Sciatic nerve (tissue), 2 donors: ENCODE data around the gene SLC34A1. TPM values are rescaled to one million over a fixed set of nuclear protein-coding genes. Genes with fewer than 3 reads are reported as not detected.

Experiments
- ATAC-seq: fragments of 200-7000 bp; cut with Tn5 transposase; one replicate; pipeline ENCODE4 v1.9.1; 2020; ENCODE audit warnings: mild to moderate bottlenecking, moderate library complexity
- DNase-seq: peaks from one replicate; pipeline ENCODE4 v3.0.0-alpha.2; 2020; ENCODE audit warnings: low spot score
- intact Hi-C: fragments of 100-400 bp; cut with DNase I; formaldehyde crosslinking; loops from one replicate; pipeline ENCODE4 v1.14.2; 2022
- total RNA-seq: library from RNA; stranded (reverse); fragmentation: NEBNext Ultra II Directional; extraction: Animal tissue kit (Norgen Biotek cat#: 25700); gene quantifications from one replicate; pipeline ENCODE4 v1.2.1, GENCODE V29; 2021
- donor health status: DM: no; HTN: no; CAD: no.
- donor health status: DM: no; HTN: no; CAD: no.

Gene SLC34A1
- total RNA-seq, 1 donor from 2014 or later = not detected

DNA sequence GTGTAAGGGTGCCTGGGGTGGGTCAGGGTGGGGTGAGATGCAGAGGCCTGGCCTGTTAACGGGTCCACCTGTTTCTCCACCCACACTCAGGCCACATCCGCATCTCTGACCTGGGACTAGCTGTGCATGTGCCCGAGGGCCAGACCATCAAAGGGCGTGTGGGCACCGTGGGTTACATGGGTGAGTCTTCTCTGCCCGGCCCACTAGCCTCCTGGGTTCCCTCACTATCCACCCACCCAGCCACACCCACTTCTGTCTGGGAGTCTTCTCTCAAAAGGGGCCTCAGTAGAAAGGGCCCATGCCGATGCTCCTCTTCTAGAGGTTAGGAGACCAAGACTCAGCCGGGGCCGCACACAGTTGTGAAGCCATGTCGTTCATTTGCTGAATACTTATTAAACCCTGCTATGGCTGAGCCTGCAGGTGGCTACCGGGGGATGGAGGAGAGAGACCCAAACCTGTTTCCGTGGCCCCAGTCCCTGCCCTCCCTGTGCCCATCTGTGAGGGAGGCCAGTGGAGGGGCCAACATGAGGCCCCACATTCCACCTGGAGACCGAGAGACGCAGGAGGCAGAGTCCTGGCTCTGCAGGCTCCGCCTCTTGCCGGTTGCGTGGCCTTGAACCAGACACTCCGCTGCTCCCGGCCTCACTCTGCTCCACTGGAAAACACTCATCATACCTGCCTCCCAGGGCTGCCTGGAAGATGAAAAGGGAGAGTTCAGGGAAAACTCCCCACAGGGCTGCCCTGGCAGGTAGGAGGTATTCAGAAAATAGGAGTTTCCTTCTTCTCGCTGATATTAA, 50.9 kb downstream of the SLC34A1 start:
- DNase-seq (no peak), ATAC-seq (no peak)
- intact Hi-C loops = no loop called here

DNA sequence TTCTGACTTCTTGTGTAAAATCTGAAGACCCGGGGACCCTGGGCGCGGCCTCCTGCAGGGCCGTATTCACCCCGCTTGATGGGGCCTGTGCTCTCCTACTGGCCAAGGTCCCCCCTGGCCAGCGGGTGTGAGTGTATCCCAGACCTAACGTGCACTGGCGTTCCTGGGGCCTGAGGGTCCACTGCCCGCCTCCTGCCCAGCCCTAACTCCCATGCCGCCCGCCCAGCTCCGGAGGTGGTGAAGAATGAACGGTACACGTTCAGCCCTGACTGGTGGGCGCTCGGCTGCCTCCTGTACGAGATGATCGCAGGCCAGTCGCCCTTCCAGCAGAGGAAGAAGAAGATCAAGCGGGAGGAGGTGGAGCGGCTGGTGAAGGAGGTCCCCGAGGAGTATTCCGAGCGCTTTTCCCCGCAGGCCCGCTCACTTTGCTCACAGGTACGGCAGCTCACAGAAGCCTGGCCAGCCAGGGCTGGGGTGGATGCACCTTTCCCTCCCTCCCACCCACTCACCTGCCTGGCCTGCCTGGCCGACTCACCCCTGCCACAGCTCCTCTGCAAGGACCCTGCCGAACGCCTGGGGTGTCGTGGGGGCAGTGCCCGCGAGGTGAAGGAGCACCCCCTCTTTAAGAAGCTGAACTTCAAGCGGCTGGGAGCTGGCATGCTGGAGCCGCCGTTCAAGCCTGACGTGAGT, 51.8 kb downstream of the SLC34A1 start:
- intact Hi-C loops = no loop called here
- no peak for DNase-seq
- ATAC-seq = no peak

DNA sequence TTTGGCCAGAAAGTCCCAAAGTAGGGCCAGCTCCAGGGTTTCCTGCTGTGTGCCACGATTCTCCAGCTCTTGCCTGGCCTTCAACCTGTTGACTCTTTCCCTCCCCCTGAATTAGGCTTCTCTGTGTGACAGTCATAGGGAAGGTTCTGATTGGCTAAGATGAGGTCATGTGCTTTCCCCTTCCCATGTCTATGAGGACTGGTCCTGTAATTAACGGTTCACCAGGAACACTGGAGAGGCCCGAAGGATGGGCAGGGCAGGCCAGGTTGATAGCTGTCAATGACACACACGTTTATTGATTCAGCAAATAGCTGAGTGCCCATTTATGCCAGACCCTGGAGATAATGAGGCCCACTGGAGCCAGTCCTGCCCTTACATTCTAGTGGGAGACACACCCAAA, 53.4 kb downstream of the SLC34A1 start:
- intact Hi-C loops = no loop called here
- DNase-seq (no peak), ATAC-seq (no peak)

DNA sequence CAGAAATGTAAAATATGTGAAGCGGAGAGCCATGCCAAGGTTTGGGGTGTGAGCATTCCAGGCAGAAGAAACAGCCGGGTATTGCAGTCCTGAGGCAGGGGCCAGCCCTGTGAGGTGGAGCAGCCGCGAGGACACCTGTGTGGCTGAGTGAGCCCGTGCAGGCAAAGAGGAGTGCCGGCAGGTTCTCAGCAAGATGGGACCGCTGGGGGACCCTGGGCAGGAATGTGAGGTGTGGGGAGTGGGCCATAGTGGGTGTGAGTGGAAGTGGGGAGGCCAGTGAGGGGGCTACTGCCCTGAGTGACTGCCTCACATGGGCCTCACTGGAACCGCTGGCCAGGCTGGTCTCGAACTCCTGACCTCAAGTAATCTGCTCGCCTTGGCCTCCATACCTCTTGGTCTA, 54.2 kb downstream of the SLC34A1 start:
- ATAC-seq (no peak), DNase-seq (no peak)
- intact Hi-C loops = no loop called here

DNA sequence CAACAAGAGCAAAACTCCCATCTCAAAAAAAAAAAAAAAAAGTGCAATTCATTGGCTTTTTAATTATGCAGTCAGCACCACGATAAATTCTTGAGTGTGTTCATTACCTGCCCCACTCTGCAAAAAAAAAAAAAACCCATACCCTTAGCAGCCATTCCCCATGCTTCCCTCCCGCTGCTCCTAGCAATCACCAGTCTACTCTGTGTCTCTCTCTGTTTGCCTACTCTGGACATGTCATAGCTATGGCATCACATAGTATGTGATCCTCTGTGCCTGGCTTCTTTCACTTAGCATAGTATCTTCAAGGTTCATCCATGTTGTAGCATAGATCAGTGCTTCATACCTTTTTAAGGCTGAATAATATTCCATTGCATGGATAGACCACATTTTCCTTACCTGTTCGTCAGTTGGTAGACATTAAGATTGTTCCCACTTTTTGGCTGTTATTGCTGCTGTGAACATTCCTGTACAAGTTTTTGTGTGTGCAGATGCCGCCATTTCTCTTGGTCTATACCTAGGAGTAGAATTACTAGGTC, 55.4 kb downstream of the SLC34A1 start:
- intact Hi-C loops = no loop called here
- no peak for ATAC-seq
- no peak for DNase-seq

DNA sequence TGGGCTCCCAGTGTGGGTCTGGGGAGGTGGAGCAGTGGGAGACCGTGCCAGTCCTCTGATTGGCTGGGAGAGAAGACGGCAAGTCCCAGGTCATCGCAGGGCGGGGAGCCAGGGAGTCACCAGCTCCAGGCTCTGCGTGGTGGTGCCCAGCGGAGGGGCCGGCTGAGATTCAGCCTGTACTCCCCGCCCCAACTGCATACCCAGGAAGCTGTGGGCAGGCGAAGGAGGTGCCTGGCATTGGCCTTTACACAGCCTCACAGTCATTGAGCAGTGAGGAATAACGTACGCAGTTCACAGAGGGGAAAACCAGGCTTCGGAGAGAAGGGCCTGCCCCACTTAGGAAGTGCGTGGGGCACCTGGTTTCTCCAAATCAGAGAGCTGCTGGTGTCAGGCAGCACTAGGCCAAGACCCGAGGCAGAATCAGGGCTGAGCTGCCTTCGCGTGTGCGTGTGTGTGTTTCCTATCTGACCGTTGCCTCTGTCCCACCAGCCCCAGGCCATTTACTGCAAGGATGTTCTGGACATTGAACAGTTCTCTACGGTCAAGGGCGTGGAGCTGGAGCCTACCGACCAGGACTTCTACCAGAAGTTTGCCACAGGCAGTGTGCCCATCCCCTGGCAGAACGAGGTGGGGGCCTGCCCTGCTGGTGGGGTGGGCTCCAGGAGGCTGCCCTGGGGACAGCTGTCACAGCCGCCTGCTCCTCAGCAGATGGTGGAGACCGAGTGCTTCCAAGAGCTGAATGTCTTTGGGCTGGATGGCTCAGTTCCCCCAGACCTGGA, 56.2 kb downstream of the SLC34A1 start:
- ATAC-seq (peak; percentile 42), DNase-seq (no peak)
- intact Hi-C loops = no loop called here

DNA sequence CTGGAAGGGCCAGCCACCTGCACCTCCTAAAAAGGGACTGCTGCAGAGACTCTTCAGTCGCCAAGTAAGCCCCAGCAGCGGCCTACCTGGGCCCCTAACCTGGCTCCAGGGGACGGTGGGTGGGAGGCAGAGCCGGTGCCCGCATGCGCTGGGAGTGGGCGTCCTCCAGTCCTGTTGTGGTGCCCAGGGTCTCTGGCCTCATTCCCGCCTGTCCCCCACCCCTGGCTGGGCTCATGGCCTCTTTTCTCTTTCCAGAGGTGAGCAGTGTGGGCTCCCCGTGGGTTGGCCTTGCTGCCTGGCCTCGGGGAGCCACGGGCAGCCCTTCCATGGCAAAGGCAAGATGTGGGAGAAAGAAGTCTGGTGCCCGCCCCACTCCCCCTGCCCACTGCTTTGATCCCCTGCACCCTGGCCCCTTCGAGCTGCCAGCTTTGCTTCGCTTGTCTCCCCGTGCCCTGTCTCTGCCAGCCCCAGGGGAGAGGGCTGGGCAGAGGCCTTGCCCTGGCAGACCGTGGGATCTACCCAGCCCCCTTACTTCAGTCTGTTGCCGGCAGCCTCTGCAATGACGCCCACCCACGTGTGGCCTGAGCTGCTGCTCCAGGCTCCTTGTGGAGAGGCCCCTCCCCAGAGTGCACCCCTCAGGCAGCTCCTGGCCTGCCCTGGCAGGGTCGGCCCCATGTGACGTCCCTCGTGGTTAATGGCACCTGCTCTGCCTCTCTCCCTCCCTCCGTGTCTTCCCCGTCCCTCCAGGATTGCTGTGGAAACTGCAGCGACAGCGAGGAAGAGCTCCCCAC, 57.0 kb downstream of the SLC34A1 start:
- DNase-seq (no peak), ATAC-seq (no peak)
- intact Hi-C loops = no loop called here

DNA sequence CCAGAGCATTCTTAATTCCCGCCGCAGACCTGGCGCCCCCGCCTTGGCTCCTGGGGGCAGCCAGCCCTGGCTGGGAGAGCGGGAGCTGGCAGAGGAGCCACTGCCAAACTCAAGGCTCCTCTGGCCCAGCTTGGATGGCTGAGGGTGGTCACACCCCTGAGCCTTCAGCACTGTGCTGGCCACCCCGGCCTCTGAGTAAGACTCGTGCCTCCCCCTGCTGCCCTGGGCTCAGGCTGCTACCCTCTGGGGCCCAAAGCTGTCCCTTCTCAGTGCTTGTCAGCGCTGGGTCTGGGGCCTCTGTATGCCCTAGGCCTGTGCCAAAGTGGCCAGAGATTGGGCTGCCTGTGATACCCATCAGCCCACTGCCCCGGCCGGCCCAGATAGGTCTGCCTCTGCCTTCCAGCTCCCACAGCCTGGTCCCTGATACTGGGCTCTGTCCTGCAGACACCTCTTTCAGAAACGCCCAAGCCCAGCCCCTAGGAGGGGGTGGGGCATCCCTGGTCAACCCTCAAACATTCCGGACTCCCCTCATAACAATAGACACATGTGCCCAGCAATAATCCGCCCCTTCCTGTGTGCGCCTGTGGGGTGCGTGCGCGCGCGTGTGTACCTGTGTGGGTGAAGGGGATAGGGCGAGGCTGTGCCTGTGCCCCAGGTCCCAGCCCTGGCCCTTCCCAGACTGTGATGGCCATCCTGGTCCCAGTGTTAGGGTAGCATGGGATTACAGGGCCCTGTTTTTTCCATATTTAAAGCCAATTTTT, 58.0 kb downstream of the SLC34A1 start:
- no peak for ATAC-seq
- intact Hi-C loops = no loop called here
- no peak for DNase-seq

DNA sequence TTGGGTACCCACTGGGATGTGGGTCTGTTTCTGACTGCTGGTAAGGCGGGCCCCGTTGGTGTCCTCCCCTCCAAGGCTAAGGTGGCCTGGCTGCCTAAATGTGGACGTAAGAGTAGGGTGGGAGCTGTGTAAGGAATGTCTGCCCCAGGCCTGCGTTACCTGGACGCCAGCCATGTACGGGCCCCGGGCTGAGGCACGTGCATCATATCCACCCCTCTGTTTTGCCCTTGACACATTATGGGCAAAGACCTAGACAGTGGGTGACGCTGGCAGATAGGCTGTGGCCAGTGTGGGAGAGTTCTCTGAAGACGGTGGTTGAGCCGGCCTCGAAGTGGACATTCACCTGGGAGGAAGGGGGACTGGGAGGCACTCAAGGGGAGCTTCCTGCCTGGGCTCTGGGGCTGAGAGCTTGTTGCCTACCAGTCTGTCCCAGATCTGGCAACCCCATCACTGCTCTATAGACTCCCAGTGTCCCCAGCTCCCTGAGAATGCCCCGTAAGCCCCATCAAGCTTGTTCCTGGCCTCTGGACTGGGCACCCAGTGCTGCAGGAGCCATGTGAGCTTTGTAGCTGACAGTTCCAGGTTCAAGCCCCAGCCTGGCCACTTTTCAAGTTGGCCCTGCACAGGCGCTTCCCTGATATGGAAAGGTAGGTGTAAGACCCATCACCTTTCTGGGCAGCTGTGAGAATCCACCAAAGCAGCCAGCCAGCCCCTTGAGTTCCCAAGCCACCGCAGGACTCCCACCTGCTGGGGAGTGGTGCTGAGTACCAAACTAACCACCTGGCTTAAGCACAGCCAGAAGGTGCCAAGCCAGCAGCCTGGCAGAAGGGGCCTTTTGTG, 59.1 kb downstream of the SLC34A1 start:
- DNase-seq = no peak
- intact Hi-C loops = no loop called here
- ATAC-seq = no peak

DNA sequence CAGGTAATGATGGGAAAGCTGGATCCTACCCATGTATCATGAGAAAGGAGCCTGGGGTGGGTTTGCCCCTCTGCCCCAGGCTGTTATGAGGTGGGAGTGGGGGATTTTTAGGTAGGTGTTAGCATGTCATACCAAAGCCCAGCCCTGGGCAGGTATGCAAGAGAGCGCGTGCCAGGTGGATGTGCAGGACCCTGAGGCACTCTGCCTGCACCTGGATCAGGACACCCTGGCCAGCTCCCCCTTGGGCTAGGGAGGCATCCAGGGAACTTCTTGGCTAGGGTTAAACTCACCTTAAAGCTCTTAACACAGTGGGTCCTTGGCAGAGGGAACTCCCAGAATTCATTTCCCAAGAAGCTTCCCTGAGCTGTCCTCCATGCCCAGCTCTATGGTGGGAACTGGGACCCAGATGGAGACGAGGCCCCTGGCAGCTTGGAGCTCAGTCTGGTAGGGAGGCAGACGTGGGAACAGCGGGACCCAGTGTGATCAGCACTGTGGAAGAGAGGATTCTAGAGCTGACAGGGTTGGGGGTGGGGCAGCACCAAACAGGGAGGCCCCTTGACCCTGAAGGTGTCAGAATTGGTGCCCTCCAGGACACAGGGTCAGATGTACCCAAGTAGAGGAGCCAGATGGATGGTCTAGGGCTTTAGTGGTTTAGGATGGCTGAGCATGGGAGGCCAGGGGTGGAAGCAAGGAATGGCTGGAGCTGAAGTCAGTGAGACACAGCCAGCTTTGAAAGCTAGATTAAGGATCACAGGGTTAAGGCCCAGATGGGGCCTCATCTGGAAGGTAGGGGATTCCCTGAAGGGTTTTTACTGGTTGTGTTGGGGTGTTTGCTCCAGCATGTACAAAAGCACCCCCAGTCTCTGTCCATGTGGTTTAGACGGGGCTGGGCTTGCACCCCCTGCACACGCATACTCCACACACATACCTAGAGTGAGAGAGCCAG, 60.1 kb downstream of the SLC34A1 start:
- intact Hi-C loops = no loop called here
- DNase-seq = no peak

DNA sequence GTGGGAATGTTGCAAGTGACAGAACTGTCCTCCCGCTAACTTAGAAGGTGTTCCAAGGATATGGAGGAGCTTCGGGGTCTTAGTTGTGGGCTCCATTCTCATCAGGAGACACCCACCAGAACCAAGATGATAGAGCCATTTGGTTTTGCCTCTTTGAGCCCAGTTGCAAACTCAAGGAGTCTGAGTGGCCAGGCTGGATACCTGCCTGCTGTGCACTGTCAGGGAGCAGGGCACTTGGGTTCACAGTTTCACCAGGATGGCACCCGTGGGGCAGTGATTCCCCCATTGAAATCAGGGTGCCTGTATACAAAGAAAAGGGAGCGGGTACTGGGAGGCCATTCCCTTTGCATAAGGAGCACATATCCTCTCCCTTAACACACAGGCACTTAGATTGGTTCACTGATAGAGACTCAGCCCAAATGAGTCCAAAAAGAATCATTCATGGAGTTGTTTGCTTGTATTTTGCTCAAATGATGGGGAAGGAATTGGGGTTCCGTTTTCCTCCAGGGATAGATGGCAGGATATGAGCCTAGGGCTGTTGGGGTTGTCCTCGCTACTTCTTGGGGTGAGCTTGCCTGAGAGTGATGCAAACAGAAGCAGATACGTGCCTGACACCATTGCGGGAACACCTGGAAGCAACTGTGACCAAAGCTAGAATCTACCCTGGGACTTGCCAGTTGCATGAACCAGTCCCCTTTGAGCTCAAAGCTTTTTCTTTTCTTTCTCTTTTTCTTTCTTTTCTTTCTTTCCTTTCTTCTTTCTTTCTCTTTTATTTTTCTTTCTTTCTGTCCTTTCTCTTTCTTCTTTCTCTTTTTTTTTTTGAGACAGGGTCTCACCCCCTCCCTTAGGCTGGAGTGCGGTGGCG, 61.0 kb downstream of the SLC34A1 start:
- intact Hi-C loops = no loop called here
- DNase-seq (no peak), ATAC-seq (no peak)

More for the DNA sequence above, 60.1 kb downstream of the SLC34A1 start:
- no peak for ATAC-seq

DNA sequence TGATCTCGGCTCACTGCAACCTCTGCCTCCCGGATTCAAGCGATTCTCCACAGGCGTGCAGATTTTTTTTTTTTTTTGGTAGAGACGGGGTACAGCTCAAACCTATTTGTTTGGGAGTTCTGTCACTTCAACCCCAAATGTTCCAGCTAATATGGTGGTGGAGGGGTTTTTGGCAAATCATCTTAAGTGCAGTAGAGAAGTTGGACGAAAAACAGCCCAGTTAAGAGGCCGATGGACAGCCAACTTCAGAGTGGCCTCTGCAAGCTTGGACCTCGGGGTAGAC, 61.6 kb downstream of the SLC34A1 start:
- intact Hi-C loops = no loop called here
- ATAC-seq = no peak

DNA sequence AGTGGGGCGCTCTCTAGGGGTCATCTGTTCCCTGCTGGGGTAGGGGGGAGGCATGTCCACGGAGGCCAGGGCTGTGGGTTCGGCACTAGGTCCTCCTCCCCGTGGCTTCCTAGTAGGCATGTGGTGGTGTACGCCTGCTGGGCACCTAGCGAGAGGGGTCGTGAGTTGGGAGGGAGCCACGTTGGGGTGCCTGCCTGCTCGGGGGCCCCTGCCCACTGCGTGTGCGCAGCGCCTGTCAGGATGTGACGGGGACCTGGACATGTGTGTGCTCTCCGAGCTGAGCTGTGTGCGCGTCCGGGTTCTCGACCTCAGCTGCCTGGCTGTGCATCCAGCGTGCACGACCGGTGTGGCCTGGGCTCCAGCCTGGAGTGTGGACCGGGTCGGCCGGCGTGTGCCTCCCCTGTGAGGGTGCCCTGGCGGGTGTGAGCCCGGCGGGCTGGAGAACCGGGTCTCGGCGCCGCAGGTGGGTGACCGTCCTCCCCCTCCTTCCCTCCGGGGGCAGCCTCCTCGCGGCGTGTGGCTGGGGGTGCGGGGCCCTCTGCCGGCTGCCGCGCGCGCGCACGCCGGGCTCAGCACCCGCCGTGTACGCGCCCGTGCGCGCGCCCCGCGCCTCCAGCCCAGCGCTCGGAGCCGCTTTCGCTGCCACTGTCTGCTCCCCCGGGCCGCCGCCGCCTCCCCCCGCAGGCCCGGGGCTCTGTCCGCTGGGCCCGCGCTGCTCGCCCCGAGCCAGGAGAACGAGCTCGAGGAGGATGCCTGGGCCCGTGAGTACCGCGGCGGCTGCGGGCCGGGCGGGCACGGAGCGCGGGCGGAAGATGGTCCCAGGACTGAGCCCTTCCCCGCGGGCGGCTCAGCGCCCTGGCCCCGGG, 62.2 kb downstream of the SLC34A1 start, which contains the start of gene PRR7:
TSS of gene PRR7 (plus strand) at position 615 of the 866 bp plus-strand sequence. CDS start 8,254 bp downstream, outside the sequence.
- intact Hi-C loops = no loop called here
- no peak for DNase-seq
- ATAC-seq = peak; percentile 43

More for the DNA sequence above, 61.6 kb downstream of the SLC34A1 start:
- no peak for DNase-seq

DNA sequence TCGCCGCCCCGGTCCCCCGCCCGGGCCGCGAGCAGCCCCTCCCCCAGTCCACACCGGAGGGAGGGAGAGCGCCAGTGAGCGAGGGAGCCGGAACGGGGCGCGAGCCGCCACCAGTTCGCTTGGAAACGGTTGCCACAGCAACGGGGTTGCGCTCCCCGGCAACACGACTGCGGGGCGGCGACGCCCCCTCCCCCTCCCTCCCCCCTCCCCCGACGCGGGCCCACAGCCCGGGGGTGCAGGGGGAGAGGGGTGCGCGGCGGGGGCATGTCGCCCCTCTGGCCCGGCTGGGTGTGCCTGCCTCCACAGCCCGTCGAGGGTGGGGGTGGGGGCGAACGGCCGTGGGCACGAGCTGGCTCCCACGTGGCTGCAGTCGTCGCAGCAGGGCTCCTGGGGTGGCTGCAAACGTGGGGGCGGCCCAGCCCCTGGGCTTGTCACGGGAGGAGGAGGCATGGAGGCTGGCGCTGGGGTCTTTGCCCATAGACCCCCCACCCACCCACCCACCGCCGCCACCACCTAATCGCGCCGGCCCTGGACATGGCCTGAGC, 62.9 kb downstream of the SLC34A1 start:
- intact Hi-C loops = no loop called here
- ATAC-seq (peak; percentile 9), DNase-seq (no peak)
